Endothelial cell of umbilical vein (primary cell): ENCODE results near the gene ANGEL1. TPM values are rescaled to one million over a fixed set of nuclear protein-coding genes. Genes with fewer than 3 reads are reported as not detected.

Source experiments
- BruUV-seq: library from RNA; stranded (reverse); fragments of 400-500 nt; replicated peaks from 2 replicates; lab custom pipeline; 2021; lab: Mats Ljungman, UMichigan
- CTCF ChIA-PET: fragments of 300-600, 350-600 bp; sonication (Branson Sonifier 250); formaldehyde crosslinking; loops from one replicate; lab custom pipeline; 2021; ENCODE audit warnings: antibody characterized with exemption, inconsistent platforms; lab: Charles Lee
- POLR2A ChIA-PET: fragments of 300-600, 350-600 bp; sonication (Branson Sonifier 250); formaldehyde crosslinking; loops from one replicate; lab custom pipeline; 2021; ENCODE audit warnings: antibody characterized with exemption, inconsistent platforms; lab: Charles Lee
- DNase-seq: peaks from one replicate; pipeline ENCODE4 v3.0.0-alpha.2; 2011; ENCODE audit warnings: low read depth, low spot score
- FAIRE-seq: peaks from 2 replicates; lab custom pipeline; 2011; peaks lifted over from hg19 to GRCh38; lab: Jason Lieb, UNC
- H2AFZ ChIP-seq: 2 replicates; pipeline ENCODE4 v1.6.0; 2012; ENCODE audit warnings: low read depth, low read length, control low read depth, inconsistent platforms
- H3K27ac ChIP-seq: 2 replicates; pipeline ENCODE4 v1.5.1; 2011; ENCODE audit warnings: low read depth, mild to moderate bottlenecking, control low read depth, low read length, moderate library complexity; ENCODE audit not compliant: insufficient read depth
- H3K27me3 ChIP-seq, 2 experiments: 2 replicates each; pipeline versions ENCODE4 v1.6.0 to v1.6.1; 2011; ENCODE audit warnings: low read length in 2 of 2, mixed read lengths in 1 of 2; ENCODE audit not compliant: control insufficient read depth in 2 of 2, insufficient read depth in 2 of 2
- H3K36me3 ChIP-seq, 2 experiments: 2 replicates in 1 of 2; 3 replicates in 1 of 2; pipeline ENCODE4 v1.5.1; 2011; ENCODE audit warnings: low read length in 2 of 2, mild to moderate bottlenecking in 1 of 2, moderate library complexity in 1 of 2; ENCODE audit not compliant: control insufficient read depth in 2 of 2, insufficient read depth in 2 of 2; ENCODE audit errors: extremely low read depth in 1 of 2
- H3K4me1 ChIP-seq: 3 replicates; pipeline ENCODE4 v1.5.1; 2011; ENCODE audit warnings: mild to moderate bottlenecking, low read length; ENCODE audit not compliant: control insufficient read depth, insufficient read depth; ENCODE audit errors: extremely low read depth
- H3K4me2 ChIP-seq: 2 replicates; pipeline ENCODE4 v1.6.1; 2011; ENCODE audit warnings: low read length, control low read depth, mixed read lengths; ENCODE audit not compliant: insufficient read depth
- H3K4me3 ChIP-seq, 3 experiments: fragments of 200-600 bp in 1 of 3; sonication (generic), shearing (Covaris generic) in 1 of 3; replicated peaks in 1 of 3; 2 replicates each; pipeline ENCODE4 v1.5.1; 2011 to 2016; ENCODE audit warnings: control low read depth in 3 of 3, low read length in 3 of 3, mild to moderate bottlenecking in 2 of 3, inconsistent platforms in 1 of 3, low read depth in 1 of 3, moderate library complexity in 1 of 3; ENCODE audit not compliant: insufficient read depth in 1 of 3
- H3K79me2 ChIP-seq: 2 replicates; pipeline ENCODE4 v1.6.0; 2012; ENCODE audit warnings: low read length, inconsistent platforms; ENCODE audit not compliant: control insufficient read depth, insufficient read depth
- H3K9ac ChIP-seq: replicated peaks from 2 replicates; pipeline ENCODE3; 2011; ENCODE audit warnings: low read length, control low read depth; ENCODE audit not compliant: insufficient read depth; ENCODE audit errors: extremely low read depth
- H3K9me1 ChIP-seq: replicated peaks from 3 replicates; pipeline ENCODE4 v1.6.0; 2011; ENCODE audit warnings: mild to moderate bottlenecking, low read length; ENCODE audit not compliant: control insufficient read depth, insufficient read depth; ENCODE audit errors: extremely low read depth
- H3K9me3 ChIP-seq: replicated peaks from 2 replicates; pipeline ENCODE4 v1.5.1; 2012; ENCODE audit warnings: low read length, inconsistent platforms; ENCODE audit not compliant: control insufficient read depth, insufficient read depth
- H4K20me1 ChIP-seq: replicated peaks from 2 replicates; pipeline ENCODE3; 2011; ENCODE audit warnings: mild to moderate bottlenecking, low read length; ENCODE audit not compliant: control insufficient read depth, insufficient read depth; ENCODE audit errors: extremely low read depth
- CTCF ChIP-seq, 2 donors: IDR thresholded peaks; 1 replicate in 1 of 2; 2 replicates in 1 of 2; pipeline ENCODE4 v1.5.1; 2011; ENCODE audit warnings: low read length in 2 of 2, mild to moderate bottlenecking in 2 of 2, moderate library complexity in 2 of 2, control low read depth in 1 of 2, inconsistent platforms in 1 of 2, low read depth in 1 of 2; ENCODE audit not compliant: insufficient read depth in 1 of 2; ENCODE audit errors: extremely low read depth in 1 of 2
- EZH2 ChIP-seq: IDR thresholded peaks from 2 replicates; pipeline ENCODE4 v1.6.1; 2012; ENCODE audit warnings: borderline replicate concordance, low read depth, mild to moderate bottlenecking, moderate library complexity, low read length, inconsistent platforms; ENCODE audit not compliant: severe bottlenecking
- FOS ChIP-seq: IDR thresholded peaks from 2 replicates; pipeline ENCODE4 v1.6.1; 2011; ENCODE audit warnings: mild to moderate bottlenecking, low read length, moderate library complexity, borderline replicate concordance; ENCODE audit not compliant: insufficient read depth
- GATA2 ChIP-seq: IDR thresholded peaks from 2 replicates; pipeline ENCODE4 v1.7.0; 2011; ENCODE audit warnings: low read depth, mild to moderate bottlenecking, moderate library complexity, mixed read lengths, low read length; ENCODE audit not compliant: insufficient read length, insufficient read depth
- JUN ChIP-seq: IDR thresholded peaks from 2 replicates; pipeline ENCODE4 v1.6.1; 2011; ENCODE audit warnings: borderline replicate concordance, low read depth; ENCODE audit not compliant: insufficient read length, insufficient read depth
- MYC ChIP-seq: IDR thresholded peaks from one replicate; pipeline ENCODE4 v1.6.1; 2011; ENCODE audit warnings: mild to moderate bottlenecking, low read depth, low read length
- POLR2A ChIP-seq: IDR thresholded peaks from 2 replicates; pipeline ENCODE4 v1.6.1; 2012; ENCODE audit warnings: low read depth, mild to moderate bottlenecking, control low read depth, low read length
- POLR2AphosphoS5 ChIP-seq: IDR thresholded peaks from 2 replicates; pipeline ENCODE4 v1.6.1; 2012; ENCODE audit warnings: low read depth, mild to moderate bottlenecking, control low read depth, low read length, moderate library complexity; ENCODE audit not compliant: insufficient read depth
- dilution Hi-C: fragments of 300-500 bp; cut with MboI; formaldehyde crosslinking; loops from one replicate; pipeline ENCODE4 v1.15.0; 2019; ENCODE audit warnings: low sequenced_read_pairs; ENCODE audit not compliant: extremely low pct_ligation_motif_present
- intact Hi-C: fragments of 100-400 bp; cut with micrococcal nuclease; formaldehyde crosslinking; loops from one replicate; pipeline ENCODE4 v1.10.0; 2022
- polyA plus RNA-seq, 4 experiments: library from polyadenylated mRNA; depleted of rRNA in 3 of 4; stranded (reverse) in 3 of 4; unstranded in 1 of 4; fragments of >200 nt; gene quantifications; 2 replicates each; pipeline versions ENCODE4 v1.2.1 to v1.2.3, GENCODE V29; 2011 to 2012; ENCODE audit warnings: missing spikeins in 1 of 4
- total RNA-seq: library from RNA; stranded (reverse); gene quantifications from 2 replicates; pipeline ENCODE4 v1.2.3, GENCODE V29; 2021
- TF ChIP-seq, protein P1 (sequence below): IDR thresholded peaks from 2 replicates; pipeline ENCODE4 v1.6.1; 2011; ENCODE audit not compliant: insufficient read depth, insufficient read length

ANGEL1 gene
- total and polyA plus RNA-seq, 2 donors (not counting 3 experiments of a cell fraction or from before 2014, with no cell fraction given): 14.8 to 22.0 TPM

- peaks cover 42% of the 10 kb centered on the region for H3K4me1 ChIP-seq
- H3K27ac ChIP-seq: peak overlapping the region; percentile 54
- peak overlapping the region; percentile 65 for H2AFZ ChIP-seq
- TF ChIP-seq, protein P1, sequence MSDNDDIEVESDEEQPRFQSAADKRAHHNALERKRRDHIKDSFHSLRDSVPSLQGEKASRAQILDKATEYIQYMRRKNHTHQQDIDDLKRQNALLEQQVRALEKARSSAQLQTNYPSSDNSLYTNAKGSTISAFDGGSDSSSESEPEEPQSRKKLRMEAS: no peak
- TF ChIP-seq FOS: no peak
- no peak for TF ChIP-seq GATA2
- no peak for TF ChIP-seq POLR2A
- no peak for TF ChIP-seq EZH2
- no peak for TF ChIP-seq CTCF (IDR thresholded peaks at IDR 0.05; ENCODE audit: extremely low read depth in 1 of 2, insufficient read depth in 1 of 2, low read depth in 1 of 2, low read length in 2 of 2)
- no peak for TF ChIP-seq JUN
- no peak for TF ChIP-seq MYC
- no peak for TF ChIP-seq POLR2AphosphoS5
- no peaks in the 10 kb centered on the region for H3K27me3 ChIP-seq
- H3K9me1 ChIP-seq: no peaks in the 10 kb centered on the region
- H3K36me3 ChIP-seq: peaks cover 0 to 11% of the 10 kb centered on the region in 2 experiments
- H3K4me3 ChIP-seq: no peak overlapping the region
- dilution Hi-C loops (no loop called here), intact Hi-C loops (loop anchor here (1.0 kb wide), 2 partner anchors 49 to 59 kb away; no protein-coding TSS in a partner anchor)
- no peaks in the 10 kb centered on the region for H3K79me2 ChIP-seq
- no peaks in the 10 kb centered on the region for H4K20me1 ChIP-seq
- ChIA-PET CTCF (interaction anchor here (0.7 to 6.0 kb wide), 5 partner anchors 8 to 59 kb away, joined by 3 to 64 read pairs (median 3); no protein-coding TSS in a partner anchor), POLR2A (no interaction called here)
- FAIRE-seq (no peak), DNase-seq (no peak)
- no peaks in the 10 kb centered on the region for H3K9me3 ChIP-seq
- H3K9ac ChIP-seq: no peak overlapping the region
- BruUV-seq: no TSS peak
- no peak overlapping the region for H3K4me2 ChIP-seq
Measured at GRCh38 chr14:76768671-76769500, 43.8 kb downstream of the ANGEL1 start.
